ENCODE data around the gene TRPT1. TPM values are rescaled to one million over a fixed set of nuclear protein-coding genes. Genes with fewer than 3 reads are reported as not detected.

The TRPT1 gene
- total RNA-seq, 1 donor from 2014 or later = 98.1 TPM

- DNase-seq (ENCODE audit: low read depth) = no peak
- TF ChIP-seq, protein P1, sequence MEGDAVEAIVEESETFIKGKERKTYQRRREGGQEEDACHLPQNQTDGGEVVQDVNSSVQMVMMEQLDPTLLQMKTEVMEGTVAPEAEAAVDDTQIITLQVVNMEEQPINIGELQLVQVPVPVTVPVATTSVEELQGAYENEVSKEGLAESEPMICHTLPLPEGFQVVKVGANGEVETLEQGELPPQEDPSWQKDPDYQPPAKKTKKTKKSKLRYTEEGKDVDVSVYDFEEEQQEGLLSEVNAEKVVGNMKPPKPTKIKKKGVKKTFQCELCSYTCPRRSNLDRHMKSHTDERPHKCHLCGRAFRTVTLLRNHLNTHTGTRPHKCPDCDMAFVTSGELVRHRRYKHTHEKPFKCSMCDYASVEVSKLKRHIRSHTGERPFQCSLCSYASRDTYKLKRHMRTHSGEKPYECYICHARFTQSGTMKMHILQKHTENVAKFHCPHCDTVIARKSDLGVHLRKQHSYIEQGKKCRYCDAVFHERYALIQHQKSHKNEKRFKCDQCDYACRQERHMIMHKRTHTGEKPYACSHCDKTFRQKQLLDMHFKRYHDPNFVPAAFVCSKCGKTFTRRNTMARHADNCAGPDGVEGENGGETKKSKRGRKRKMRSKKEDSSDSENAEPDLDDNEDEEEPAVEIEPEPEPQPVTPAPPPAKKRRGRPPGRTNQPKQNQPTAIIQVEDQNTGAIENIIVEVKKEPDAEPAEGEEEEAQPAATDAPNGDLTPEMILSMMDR (conservative IDR thresholded peaks at IDR 0.05; ENCODE audit: low read depth, low read length) = no peak
- H3K4me3 ChIP-seq (ENCODE audit: low read depth, low read length) = no peak overlapping the region
Observed at GRCh38 chr11:64256300-64256699, 30.3 kb upstream of the TRPT1 start.

- no peak overlapping the region for H3K4me3 ChIP-seq (ENCODE audit: low read depth, low read length)
- TF ChIP-seq, protein P1 (conservative IDR thresholded peaks at IDR 0.05; ENCODE audit: low read depth, low read length) = no peak
- DNase-seq (ENCODE audit: low read depth) = no peak
Observed at GRCh38 chr11:64255135-64256128, 29.4 kb upstream of the TRPT1 start.

GRCh38 chr11:64254326-64254725, 28.3 kb upstream of the TRPT1 start:
- TF ChIP-seq, protein P1 (conservative IDR thresholded peaks at IDR 0.05; ENCODE audit: low read depth, low read length) = no peak
- DNase-seq (ENCODE audit: low read depth) = no peak
- H3K4me3 ChIP-seq (ENCODE audit: low read depth, low read length) = no peak overlapping the region

DNA sequence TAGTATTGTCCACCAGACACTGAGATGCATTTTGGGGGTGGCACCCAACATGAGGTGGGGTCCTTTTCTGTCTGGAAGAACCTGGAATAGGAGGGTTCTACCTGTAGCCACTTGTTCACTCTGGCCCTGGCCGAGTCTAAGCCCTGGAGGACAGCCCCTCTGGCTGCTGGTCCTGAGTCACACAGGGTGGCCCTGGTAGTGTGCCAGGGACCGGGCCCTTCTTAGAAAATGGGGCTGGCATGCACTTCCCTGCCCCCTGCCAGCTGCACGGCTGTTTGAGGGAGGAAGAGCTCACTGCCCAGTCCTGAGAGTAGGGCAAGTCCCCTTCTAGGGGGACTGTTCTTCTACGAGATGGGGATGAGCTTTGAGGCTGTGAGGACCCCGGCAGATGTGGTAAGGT, 27.5 kb upstream of the TRPT1 start:
- H3K4me3 ChIP-seq (ENCODE audit: low read depth, low read length) = no peak overlapping the region
- TF ChIP-seq, protein P1 (conservative IDR thresholded peaks at IDR 0.05; ENCODE audit: low read depth, low read length) = no peak
- no peak for DNase-seq (ENCODE audit: low read depth)

- no peak for DNase-seq (ENCODE audit: low read depth)
- H3K4me3 ChIP-seq (ENCODE audit: low read depth, low read length) = no peak overlapping the region
- TF ChIP-seq, protein P1 (conservative IDR thresholded peaks at IDR 0.05; ENCODE audit: low read depth, low read length) = no peak
Observed at GRCh38 chr11:64253043-64253442, 27.1 kb upstream of the TRPT1 start.

DNA sequence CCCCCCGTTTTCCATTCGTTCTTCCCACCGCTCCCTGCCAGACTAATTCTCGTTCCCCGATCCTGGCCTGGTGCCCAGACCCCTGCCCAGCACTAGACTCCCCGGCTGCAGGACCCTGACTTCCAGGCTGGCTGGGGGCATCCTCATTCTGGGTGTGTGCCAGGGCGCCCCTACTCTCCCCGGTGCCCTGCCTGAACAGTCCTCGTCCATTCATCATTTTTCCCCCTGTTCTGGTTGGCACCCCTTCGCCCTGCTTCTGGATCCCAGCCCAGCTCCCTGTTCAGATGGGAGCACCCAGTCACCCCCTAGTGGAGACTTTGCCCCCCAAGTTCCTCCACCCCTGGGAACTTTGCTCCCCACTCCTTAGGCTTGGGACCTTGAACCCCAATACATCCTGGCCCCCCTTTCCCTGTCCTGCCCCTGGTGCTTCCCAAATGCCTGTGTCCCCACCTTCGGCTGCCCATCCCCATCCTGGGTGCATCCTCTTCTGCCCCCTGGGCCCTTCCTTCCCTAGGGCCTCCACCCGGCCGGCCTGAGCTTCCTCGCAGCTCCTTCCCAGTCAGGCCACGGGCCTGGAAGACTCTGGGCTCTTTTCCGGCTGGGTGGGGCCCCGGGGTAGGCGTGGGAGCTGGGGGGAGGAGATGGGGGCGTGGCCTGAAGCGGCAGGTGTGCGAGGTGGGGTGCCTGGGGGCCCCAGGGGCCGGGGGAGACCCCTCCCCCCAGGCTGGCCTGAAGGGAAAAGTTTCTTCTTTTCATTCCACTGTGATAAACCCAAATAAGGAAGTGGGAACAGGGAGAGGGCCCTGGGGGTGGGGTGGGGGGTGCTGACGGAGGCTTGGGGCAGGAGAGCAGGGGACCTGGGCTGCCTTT, 26.3 kb upstream of the TRPT1 start:
- TF ChIP-seq, protein P1 (conservative IDR thresholded peaks at IDR 0.05; ENCODE audit: low read depth, low read length) = peak; percentile 54
- DNase-seq (ENCODE audit: low read depth) = no peak
- peak overlapping the region; percentile 95 for H3K4me3 ChIP-seq (ENCODE audit: low read depth, low read length)
